Astrocyte (in vitro differentiated cells and primary cell): Measurements from ENCODE around the gene GJB4.

Experiments used
- CTCF ChIP-seq: IDR thresholded peaks from 2 replicates; pipeline ENCODE4 v1.5.1; 2011; ENCODE audit warnings: low read depth, mild to moderate bottlenecking, inconsistent platforms, low read length, moderate library complexity; ENCODE audit not compliant: insufficient read depth
- EZH2 ChIP-seq: IDR thresholded peaks from 2 replicates; pipeline ENCODE4 v1.6.1; 2012; ENCODE audit warnings: mild to moderate bottlenecking, low read length, inconsistent platforms; ENCODE audit not compliant: insufficient read depth

- TF ChIP-seq CTCF: no peak
- no peak for TF ChIP-seq EZH2
Observed at GRCh38 chr1:34730485-34730884, 29.1 kb upstream of the GJB4 start.
